ENCODE measurements around the gene KPNA1. TPM values are rescaled to one million over a fixed set of nuclear protein-coding genes. Genes with fewer than 3 reads are reported as not detected.

The KPNA1 gene
- polyA plus RNA-seq, 3 donors: 18.0 to 41.2 (median 38.5) TPM

GRCh38 chr3:122560680-122561079 lies 45.9 kb upstream of the KPNA1 start:
- 89% methylated on average over 1 of the region's 1 CpG for WGBS (ENCODE audit: insufficient coverage)
- no peak overlapping the region for H3K4me2 ChIP-seq (replicated peaks; ENCODE audit: extremely low read depth, low read length, poor library complexity, severe bottlenecking)
- H3K4me3 Mint-ChIP-seq: no peak overlapping the region

GRCh38 chr3:122559906-122560305 lies 45.2 kb upstream of the KPNA1 start:
- no peak overlapping the region for H3K9ac ChIP-seq (ENCODE audit: insufficient read depth, low read length, poor library complexity, severe bottlenecking)
- DNase-seq: no peak
- H3K9me3 ChIP-seq (replicated peaks in 1 of 2; ENCODE audit: control insufficient read depth in 1 of 2, insufficient read depth in 1 of 2, low read length in 2 of 2): no peaks in the 10 kb centered on the region
- intact Hi-C loops (cut with micrococcal nuclease): loop anchor here (2.0 to 10.0 kb wide), 2 partner anchors 55 to 119 kb away; no protein-coding TSS in a partner anchor
- no peak overlapping the region for H3K4me3 ChIP-seq (replicated peaks in 1 of 3; ENCODE audit: low read depth in 2 of 3, low read length in 3 of 3)
- Mint-ChIP-seq H3K36me3 (peaks cover 53 to 54% of the 10 kb centered on the region in 2 donors), H3K4me3 (no peak overlapping the region), H3K4me1 (peaks cover 36% of the 10 kb centered on the region), H3K27ac (no peak overlapping the region), H3K9me3 (no peaks in the 10 kb centered on the region), H3K27me3 (ENCODE audit: low read depth in 3 of 3) (peaks cover 0 to 2% (median 1%) of the 10 kb centered on the region in 3 donors)
- H3K79me2 ChIP-seq (ENCODE audit: insufficient read depth, low read length): peaks cover 45% of the 10 kb centered on the region
- no peak overlapping the region for H3K4me2 ChIP-seq (replicated peaks; ENCODE audit: extremely low read depth, low read length, poor library complexity, severe bottlenecking)
- H3K4me1 ChIP-seq (ENCODE audit: control insufficient read depth in 1 of 2, insufficient read depth in 2 of 2, low read length in 2 of 2): peaks cover 13 to 16% of the 10 kb centered on the region in 2 donors
- H3K36me3 ChIP-seq (replicated peaks in 1 of 2; ENCODE audit: control insufficient read depth in 1 of 2, insufficient read depth in 2 of 2, low read length in 2 of 2): peaks cover 47 to 53% of the 10 kb centered on the region in 2 donors
- 61% methylated on average over 3 of the region's 3 CpGs for WGBS (ENCODE audit: insufficient coverage)
- no peaks in the 10 kb centered on the region for H3K27me3 ChIP-seq (ENCODE audit: control insufficient read depth in 2 of 2, insufficient read depth in 2 of 2, low read length in 2 of 2)
- TF ChIP-seq CTCF (IDR thresholded peaks at IDR 0.05): no peak
- H4K20me1 ChIP-seq (ENCODE audit: insufficient read depth, low read length): peaks cover 37% of the 10 kb centered on the region
- no peak overlapping the region for H2AFZ ChIP-seq (ENCODE audit: insufficient read depth, low read depth, low read length, poor library complexity, severe bottlenecking)
- no peak overlapping the region for H3K27ac ChIP-seq (ENCODE audit: low read depth in 1 of 2, low read length in 2 of 2)

More at GRCh38 chr3:122560680-122561079, 45.9 kb upstream of the KPNA1 start:
- peaks cover 53% of the 10 kb centered on the region for H3K79me2 ChIP-seq (ENCODE audit: insufficient read depth, low read length)
- H4K20me1 ChIP-seq (ENCODE audit: insufficient read depth, low read length): peaks cover 37% of the 10 kb centered on the region
- peaks cover 0 to 2% (median 1%) of the 10 kb centered on the region in 3 donors for H3K27me3 Mint-ChIP-seq (ENCODE audit: low read depth in 3 of 3)
- no peak overlapping the region for H2AFZ ChIP-seq (ENCODE audit: insufficient read depth, low read depth, low read length, poor library complexity, severe bottlenecking)
- H3K36me3 Mint-ChIP-seq: peaks cover 48% of the 10 kb centered on the region in 2 donors
- DNase-seq: peak in 2 of 3 donors; percentile 44 to 55
- H3K27me3 ChIP-seq (ENCODE audit: control insufficient read depth in 2 of 2, insufficient read depth in 2 of 2, low read length in 2 of 2): no peaks in the 10 kb centered on the region
- H3K4me1 ChIP-seq (ENCODE audit: control insufficient read depth in 1 of 2, insufficient read depth in 2 of 2, low read length in 2 of 2): peaks cover 20 to 24% of the 10 kb centered on the region in 2 donors
- TF ChIP-seq CTCF (IDR thresholded peaks at IDR 0.05): peak; percentile 73
- intact Hi-C loops (cut with micrococcal nuclease): loop anchor here (2.0 to 10.0 kb wide), 2 partner anchors 54 to 118 kb away; no protein-coding TSS in a partner anchor
- no peaks in the 10 kb centered on the region for H3K9me3 ChIP-seq (replicated peaks in 1 of 2; ENCODE audit: control insufficient read depth in 1 of 2, insufficient read depth in 1 of 2, low read length in 2 of 2)
- peak overlapping the region in 1 of 2 donors; percentile 12 for H3K27ac ChIP-seq (ENCODE audit: low read depth in 1 of 2, low read length in 2 of 2)
- H3K36me3 ChIP-seq (replicated peaks in 1 of 2; ENCODE audit: control insufficient read depth in 1 of 2, insufficient read depth in 2 of 2, low read length in 2 of 2): peaks cover 40 to 48% of the 10 kb centered on the region in 2 donors
- no peaks in the 10 kb centered on the region for H3K9me3 Mint-ChIP-seq
- no peak overlapping the region for H3K4me3 ChIP-seq (replicated peaks in 1 of 3; ENCODE audit: low read depth in 2 of 3, low read length in 3 of 3)
- H3K4me1 Mint-ChIP-seq: peaks cover 43% of the 10 kb centered on the region
- peak overlapping the region in 5 of 7 donors; percentile 55 to 92 (median 78) for H3K27ac Mint-ChIP-seq
- no peak overlapping the region for H3K9ac ChIP-seq (ENCODE audit: insufficient read depth, low read length, poor library complexity, severe bottlenecking)
